GM18520 (cell line): Measurements from ENCODE around the gene PZP.
"Not testable (repeated sequence)": the region's sequence is repeated elsewhere in the genome, so short reads cannot be mapped to it uniquely, and the experiment has no call there.

ENCODE experiments used
- ATAC-seq: cut with Tn5 transposase; IDR thresholded peaks from one replicate; pipeline ENCODE4 v1.9.1; 2021; ENCODE audit not compliant: unreplicated experiment

Gene PZP

DNA sequence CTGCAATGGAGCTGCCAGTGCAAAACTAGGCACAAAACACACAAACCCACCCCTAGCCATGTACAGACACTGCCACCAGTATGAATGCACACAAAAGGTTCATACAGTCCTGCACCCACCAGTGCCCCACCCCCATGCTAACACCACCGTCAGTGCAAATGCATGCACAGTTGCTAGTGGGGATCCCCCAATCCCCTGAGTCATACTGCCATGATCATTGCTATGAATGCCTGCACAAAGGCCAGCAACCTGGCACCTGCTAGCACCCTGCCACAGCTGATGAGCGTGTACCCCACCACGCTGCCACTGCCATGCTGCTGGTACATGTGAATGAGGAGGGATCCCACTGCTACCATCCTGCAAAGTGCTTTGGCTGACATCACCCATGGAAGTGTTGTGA lies 23.9 kb downstream of the PZP start:
- ATAC-seq, result no peak

DNA sequence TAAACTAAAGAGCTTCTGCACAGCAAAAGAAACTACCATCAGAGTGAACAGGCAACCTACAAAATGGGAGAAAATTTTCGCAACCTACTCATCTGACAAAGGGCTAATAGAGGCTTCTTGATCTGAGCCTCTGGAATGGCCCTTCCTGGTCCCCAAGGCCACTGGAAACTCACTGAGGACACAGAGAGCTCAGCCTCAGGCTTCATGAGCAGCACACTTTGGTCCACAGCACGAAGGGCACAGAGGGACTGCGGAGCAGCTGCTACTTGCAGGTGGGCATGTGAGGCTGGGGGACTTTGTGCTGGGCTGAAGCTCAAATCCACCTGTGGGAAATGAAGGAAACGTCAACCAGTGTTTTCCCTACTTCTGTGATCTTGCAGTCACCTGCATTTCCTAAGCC lies 27.4 kb downstream of the PZP start:
- ATAC-seq, result no peak

DNA sequence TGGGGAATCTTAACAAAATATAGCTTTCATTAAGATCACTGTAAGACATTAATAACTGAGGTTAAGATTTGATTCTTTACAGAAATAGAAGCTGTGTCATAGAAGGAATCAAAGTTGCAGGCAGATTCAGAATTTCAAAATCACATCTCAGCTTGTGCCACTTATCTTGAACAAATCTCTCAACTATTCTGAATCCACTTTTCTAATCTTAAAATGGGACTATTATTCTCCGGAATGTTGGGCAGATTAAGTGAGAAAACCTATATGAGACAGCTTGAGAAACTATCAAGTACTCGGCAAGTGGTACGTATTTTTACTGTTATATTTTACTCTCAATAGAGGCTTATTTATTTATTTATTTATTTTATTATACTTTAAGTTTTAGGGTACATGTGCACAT lies 28.4 kb downstream of the PZP start:
- no peak for ATAC-seq

DNA sequence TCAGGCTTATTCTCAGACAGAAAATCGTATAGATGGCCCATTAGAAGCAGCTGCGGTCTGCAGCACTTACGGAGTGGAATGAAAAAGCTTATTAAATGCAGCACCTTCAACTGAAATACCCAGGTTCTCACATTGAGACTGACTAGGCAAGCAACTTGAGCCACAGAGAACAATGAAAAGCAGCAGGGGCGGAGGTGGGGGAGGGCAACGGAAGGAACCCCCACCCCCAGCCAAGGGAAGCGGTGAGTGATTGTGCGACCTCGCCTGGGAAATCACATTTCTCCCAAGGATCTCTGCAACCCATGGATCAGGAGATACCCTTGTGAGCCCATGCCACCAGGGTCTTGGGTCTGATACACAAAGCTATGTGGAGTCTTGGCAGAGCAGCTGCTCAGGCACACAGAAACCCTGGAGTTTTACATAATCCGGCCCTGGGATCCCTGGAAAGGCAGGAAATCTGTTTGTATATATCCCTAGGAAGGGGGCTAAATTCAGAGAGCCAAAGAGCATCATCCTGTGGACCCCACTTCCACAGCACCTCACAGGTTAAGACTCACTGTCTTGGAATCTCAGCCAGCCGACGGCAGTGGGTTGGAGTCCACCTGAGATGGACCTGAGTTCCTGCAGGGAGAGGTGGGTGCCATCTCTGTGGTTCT lies 38.1 kb downstream of the PZP start:
- no peak for ATAC-seq

DNA sequence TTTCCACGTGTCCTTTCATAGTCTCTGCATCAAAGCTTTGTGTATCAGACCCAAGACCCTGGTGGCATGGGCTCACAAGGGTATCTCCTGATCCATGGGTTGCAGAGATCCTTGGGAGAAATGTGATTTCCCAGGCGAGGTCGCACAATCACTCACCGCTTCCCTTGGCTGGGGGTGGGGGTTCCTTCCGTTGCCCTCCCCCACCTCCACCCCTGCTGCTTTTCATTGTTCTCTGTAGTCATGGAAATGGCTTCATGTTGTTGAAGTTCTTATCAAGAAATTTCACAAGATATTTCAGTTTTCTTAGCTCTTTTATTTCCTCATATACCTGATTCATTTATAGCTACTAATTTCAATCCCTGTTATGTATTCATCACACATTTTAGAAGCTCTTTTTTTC lies 40.9 kb downstream of the PZP start:
- not testable (repeated sequence) for ATAC-seq

DNA sequence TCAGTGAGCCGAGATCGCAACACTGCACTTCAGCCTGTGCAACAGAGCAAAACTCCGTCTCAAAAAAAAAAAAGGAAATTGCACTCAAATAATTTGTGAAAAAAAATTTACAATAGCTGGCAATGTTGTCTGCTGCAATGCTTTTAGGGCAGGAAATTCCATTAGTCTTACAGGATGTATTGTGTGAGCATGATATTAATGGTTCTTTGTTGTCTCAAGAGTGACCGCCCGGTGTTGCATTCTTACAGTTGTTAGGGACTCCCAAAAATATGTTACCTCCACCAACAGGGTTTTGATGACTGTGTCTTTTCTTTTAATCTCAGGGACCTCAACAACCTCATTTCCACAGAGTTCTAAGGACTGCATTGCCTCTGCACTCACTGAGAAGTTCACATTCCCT lies 44.8 kb downstream of the PZP start:
- ATAC-seq, result no peak

DNA sequence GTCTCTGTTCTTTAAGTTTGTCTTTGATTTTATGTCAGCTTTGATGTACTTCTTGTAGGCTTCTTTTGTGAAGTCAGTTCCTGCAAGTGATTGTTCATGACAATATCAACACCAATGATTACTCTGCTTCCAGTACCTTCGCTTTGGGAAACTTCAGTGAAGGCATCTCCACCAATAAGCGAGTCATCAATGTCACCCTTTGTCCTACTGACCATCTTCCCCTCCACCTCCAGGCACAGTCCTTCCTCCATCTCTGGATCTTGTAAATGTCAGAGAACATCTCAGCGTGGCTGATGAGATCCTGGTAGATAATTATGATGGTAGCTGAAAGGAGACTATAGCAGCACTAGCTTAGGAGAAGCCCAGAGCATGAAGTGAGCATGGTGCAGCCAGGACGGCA lies 52.1 kb downstream of the PZP start:
- ATAC-seq, result no peak

DNA sequence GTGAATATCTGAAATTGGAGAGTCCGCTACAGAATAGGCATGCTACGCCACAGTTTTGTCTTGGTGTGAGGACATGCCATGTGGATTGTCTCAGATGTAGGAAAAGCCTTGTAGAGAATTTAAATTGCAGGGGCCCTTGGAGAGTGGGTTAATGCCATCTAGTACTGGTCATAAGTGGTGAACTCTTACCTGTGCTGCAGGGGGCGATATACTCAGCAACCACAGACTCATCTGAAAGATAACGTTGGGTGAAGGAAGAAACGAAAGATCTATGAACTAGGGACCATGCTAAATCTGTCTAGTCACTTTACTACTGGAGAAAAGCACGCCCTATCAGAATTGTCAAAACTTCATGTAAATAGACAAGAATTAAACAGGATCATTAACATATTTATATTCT lies 58.8 kb downstream of the PZP start:
- no peak for ATAC-seq

DNA sequence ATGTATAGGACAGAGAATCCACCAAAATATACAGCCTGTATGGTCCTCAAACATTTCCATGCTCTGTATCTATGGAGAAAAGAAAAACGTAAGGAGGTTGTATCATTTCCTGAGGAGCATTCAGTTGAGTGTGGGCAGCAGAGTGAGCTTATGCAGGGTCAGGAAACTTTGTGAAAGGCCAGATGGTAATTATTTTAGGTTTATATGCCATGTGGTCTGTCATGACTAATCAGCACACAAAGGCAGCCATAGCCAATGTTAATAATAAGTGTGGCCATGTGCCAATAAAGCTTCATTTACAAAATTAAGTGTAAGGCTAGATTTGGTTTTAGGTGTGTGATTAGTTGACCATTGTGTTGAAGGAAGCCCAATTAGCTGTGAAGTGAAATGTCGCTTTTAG lies 59.3 kb downstream of the PZP start:
- ATAC-seq, result no peak

DNA sequence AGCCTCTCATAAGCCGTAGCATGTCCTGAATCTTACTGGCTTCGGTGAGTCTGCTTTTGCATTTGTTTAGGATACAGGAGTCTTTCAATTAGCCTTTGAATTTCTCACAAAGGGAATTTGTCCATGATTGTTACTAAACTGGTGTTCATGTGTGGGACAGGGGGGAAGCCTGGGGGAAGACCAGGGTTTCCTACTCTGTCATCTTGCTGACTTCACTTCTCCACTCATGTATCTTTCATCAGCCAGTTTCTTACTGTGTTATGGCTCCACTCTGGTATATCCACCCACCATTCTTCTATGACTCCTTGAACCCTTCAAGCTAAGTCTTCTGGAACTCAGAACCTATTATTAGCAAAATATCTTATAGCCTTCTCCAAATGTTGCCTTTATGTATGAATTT lies 60.7 kb downstream of the PZP start:
- ATAC-seq, result no peak

DNA sequence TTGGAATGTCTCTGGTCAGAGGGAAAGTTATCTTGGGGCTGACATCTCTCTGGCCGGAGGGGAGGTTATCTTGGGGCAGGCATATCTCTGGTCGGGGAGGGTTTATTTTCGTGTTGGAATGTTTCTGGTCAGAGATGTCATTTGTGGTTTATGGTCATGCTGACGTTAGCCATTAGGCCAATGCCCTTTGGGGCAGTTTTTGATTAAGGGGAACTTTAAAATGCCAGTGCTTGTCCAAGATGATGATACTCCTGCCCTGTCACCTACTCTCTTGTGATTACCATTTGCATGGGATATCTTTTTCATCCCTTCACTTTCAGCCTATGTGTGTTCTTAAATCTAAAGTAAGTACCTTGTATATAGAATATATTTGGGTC lies 63.5 kb downstream of the PZP start:
- ATAC-seq, result no peak

DNA sequence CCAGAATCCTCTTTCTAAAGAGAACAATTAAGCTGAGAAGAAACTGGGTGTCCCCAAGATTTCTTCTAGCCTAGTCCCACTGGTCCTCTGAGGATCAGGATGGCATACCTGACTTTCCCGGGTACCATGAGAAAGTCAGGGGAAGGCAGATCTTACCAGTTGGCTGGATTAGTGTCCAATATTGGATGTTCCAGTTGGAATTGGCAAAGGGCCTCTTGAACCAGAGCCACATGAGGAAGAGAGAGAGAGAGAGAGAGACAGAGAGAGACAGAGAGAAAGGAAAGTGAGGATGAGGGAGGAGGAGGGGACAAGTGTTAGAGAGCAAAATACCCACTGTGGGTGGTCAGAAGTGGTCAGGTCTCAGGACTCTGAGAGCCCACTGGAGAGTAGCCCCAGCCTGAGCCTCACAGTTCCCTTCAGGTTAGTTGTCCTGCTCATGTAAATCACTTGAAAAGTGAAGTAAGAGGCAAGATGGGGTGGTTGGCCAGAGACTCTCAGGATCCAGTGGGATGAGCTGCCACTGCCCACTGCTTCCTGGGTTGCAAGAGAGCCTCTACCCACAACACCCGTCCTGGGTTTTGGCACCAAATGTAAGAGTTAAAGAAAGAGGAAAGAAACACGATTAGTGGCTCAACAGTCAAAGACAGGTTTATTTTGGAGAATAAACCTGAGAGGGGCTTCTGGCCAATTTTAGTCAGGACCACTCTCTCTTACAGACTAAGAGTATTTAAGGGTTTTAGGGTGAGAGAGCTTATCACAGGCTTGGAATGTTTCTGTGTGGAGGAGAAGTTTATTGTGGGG lies 64.1 kb downstream of the PZP start:
- ATAC-seq, result no peak

DNA sequence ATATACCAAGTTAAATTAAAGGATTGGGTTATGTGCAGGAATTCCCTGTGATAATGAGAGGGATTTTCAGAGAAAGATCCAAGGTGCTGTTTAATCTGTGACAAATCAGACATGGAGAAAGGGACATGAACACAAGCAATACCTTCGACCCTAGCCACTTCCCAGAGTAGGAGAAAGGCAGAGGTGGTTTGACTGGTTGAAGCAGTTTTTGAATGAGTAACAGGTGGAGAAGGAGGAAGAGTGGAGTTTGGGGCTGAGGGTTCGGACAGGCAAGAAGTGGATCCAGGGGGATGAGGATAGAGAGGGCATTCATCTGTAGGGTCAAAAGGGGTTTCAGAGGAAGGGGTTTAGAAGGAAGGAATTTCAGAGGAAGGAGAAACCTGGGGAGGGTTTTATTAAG lies 65.1 kb downstream of the PZP start:
- ATAC-seq, result no peak

DNA sequence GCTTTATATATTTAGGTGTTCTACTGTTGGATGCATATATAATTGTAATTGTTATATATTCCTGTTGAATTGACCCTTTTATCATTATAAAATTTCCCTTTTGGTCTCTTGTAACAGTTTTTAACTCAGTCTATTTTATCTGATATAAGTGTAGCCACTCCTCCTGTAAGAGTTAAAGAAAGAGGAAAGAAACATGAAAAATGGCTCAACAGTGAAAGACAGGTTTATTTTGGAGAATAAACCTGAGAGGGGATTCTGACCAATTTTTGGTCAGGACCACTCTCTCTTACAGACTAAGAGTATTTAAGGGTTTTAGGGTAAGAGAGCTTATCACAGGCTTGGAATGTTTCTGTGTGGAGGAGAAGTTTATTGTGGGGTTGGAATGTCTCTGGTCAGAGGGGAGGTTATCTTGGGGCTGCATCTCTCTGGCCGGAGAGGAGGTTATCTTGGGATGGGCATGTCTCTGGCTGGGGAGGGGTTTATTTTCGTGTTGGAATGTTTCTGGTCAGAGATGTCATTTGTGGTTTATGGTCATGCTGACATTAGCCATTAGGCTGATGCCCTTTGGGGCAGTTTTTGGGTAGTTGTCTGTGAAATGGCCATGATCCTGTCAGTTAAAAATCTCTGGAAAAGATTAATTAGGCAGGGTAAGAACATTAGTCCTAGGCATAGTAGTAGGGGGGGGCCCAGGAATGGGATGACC lies 68.5 kb downstream of the PZP start:
- ATAC-seq, result not testable (repeated sequence)

DNA sequence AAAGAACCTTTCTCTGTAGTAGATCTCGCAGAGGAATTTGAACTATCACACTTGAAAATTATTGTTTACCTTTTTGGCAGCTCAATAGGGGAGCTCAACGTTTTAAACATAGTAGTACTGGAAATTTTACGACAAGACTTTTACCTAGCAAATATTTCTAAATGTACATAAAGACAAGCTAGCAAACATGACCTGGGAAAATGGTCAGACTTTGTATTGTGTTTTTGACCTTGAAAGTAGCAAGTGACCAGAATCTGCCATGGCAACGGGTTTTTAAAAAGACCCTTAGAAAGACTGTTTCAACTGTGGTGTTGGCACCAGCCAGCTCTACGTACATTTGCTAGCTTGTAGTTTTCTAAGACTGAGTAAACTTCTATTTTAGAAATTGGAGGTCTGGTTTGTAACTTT lies 72.3 kb downstream of the PZP start:
- no peak for ATAC-seq

DNA sequence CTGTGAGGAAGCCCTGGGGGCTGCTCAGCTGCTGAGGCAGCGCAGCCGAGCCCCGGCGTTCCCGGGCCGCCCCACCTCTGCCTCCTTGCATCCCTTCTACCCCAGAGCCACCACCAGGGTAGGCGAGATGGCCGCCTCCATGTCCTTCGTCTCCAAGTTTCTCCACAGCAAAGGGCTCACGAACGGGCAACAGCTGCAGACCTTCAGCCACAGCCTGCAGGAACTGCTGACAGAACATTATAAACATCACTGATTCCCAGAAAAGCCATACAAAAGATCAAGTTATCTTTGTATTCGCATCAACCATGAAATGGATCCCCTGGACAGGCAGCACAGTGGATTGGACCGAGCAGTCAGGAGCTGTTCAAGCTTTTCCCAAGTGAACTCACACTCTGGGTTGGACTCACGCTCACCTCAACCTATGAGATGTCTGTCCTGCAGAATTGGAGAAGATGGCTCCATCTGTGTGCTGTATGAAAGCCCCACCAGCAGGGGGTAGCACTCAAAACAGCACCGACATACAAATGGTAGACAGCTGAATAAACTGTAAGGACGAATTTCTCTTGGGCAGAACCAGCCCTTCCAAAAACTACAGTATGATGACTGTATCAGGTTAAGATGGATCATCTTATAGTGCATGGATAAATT lies 73.1 kb downstream of the PZP start:
- no peak for ATAC-seq

DNA sequence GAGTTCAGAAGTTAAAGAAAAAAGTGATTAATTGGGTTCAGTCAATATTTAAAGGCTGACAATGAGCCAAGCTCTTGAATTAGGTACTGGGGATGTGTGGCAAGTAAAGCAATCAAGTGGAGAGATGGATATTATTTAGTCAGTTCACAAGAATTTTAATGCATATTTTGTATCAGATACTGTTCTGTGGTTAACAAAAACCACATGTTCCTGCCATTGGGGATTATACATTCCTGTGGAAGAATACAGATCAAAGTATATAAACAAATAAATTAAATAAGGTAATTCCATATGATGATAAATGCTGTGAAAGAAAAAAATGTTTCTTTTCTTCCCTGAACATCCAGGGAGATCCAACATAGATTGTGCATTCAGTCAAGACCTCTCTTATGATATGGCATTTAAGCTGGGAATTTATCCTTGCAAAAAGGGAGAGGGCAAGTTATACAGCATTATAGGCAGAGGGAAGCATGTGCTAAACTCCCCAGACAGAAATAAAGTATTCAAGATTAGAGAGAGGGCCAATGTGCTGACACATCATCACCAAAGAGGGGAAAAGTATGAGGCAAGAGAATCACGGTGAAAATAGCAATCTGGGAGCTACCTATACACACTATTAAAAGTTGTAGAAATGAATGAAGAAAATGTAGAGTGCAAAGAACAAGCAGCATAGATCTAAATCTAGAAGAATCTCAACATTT lies 74.8 kb downstream of the PZP start:
- ATAC-seq, result no peak

DNA sequence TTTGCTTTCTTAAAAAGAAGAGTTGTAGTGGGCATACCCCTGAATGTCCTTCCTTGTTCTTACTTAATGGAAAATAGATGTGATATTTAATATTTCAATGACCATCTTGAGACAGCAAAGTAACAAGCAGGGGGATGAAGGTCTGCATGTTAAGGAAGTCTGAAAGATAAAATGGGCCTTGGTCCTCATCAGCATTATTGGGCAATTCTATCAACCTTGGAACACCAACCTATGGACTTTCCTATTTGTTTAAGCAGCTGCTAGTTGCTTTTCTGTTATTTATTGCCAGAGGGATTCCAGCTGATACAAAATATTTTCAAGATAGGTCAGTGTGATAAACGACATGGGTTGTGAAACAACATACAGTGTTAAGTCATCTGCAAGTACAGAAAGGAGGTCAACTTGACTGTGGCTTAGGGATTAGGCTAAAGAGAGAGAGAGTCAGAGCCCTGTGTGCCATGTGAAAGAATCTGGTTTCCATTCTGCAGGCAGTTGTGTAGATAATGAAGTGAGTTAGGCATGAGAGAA lies 76.1 kb downstream of the PZP start:
- ATAC-seq, result no peak

DNA sequence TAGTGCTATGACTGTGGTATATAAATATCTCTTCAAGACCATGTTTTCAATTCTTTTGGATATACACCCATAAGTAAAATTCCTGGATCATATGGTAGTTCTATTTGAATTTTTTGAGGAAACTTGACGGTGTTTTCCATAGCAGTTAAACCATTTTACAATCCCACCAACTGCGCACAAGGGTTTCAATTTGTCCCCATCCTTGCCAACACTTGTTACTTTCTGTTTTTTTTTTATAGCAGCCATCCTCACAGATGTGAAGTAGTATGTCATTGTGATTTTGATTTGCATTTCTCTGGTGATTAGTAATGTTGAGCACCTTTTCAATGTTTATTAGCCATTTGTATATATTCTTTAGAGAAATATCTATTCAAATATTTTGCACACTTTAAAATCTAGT lies 78.0 kb downstream of the PZP start:
- ATAC-seq, result no peak

DNA sequence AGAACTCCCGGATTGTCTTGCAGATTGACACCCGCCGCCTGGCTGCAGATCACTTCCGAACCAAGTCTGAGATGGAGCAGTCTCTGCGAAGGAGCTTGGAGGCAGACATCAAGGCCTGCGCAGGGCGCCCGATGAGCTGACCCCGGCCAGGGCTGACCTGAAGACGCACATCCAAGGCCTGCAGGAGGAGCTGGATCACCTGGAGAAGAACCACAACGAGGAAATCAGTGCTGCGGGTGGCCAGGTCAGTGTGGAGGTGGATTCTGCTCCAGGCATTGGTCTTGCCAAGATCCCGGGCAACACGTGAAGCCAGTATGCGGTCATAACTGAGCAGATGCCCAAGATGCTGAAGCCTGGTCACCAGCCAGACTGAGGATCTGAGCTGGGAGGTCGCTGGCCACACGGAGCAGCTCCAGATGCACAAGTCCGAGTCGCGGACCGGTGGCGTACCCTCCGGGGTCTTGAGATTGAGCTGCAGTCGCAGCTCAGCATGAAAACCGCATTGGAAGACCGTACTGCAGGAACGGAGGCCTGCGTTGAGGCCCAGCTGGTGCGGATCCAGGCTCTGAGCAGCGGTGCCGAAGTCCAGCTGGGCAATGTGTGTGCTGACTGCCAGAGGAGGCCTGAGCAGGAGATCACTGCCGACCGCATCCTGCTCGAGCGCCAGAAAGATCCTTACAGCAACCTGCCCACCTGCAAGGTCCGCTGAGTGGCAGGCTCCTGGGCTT lies 80.1 kb downstream of the PZP start:
- ATAC-seq, result no peak
